ENCODE measurements around the gene AMER3.
A peak's percentile ranks its signal among the peaks of the same experiment; 100 is the strongest.

AMER3 gene

GRCh38 chr2:130786076-130786475, 30.7 kb downstream of the AMER3 start:
- DNase-seq = no peak

DNA sequence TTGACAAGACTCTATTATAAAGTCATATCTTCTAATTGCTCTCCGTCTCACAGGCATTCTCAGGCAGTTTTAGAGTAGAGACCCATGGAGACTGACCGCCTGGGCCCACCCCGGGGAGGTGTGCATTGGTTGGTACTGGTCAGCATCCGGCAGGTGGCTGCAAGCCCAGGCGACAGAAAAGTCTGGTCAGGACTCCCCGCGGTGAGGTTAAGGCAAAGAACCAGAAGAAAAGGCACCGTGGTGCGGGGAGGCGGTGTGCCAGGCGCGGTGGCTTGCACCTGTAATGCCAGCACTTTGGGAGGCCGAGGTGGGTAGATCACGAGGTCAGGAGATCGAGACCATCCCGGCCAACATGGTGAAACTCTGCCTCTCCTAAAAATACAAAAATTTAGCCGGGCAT, 32.5 kb downstream of the AMER3 start:
- no peak for DNase-seq

- no peak for DNase-seq
Measured at GRCh38 chr2:130790312-130790711, 35.0 kb downstream of the AMER3 start.

DNA sequence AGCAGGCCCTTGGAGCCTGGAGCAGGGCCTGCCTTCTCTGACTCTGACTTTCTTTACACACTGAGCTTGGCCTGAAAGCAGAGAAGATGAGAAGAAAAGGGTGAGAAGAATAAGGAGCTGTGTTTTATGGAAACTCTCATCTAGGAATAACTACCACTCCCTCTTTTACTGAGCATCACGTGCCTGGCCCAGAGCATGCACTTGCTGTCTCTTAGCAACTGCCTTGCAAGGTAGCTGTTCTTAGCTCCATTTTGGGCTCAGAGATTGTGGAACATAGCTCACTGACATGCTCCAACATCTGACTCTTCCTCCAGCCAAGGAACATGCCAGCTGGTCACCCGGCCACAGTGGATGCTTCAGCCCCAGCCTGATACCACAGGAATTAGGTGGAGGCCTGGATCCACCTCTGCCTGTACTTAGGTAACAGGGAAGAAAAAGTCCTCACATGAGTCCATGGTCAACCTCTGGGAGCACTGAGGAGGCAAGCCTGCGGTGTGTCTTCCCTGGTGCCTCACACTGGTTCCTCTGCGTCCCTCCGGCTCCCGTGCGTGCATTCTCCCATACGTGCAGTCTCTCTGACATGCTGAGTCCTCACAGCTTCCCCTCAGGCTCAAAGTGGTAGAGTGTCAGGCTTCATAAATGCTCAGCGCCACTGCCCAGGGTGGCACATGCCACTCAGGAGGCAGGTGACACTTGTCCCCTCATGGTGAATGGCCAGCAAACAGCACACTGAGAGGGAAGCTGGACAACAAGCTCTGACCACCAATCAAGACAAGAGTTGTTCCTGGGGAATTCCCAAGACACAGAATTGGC, 35.7 kb downstream of the AMER3 start:
- no peak for DNase-seq

DNA sequence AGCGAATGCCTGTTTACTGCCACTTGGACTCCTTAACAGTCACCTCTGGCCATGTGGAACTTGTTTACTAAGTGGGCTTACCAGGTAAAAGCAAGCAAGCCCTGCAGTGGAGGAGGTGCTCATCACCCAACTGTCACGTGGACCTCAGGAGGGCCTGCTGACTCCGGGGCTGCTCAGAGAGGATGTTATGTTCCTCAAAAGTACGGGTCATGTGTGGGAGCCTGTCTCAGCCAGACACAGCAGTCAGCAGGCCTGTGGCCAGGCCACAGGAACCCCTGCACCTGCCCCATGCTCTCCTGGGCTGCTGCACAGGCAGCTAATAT, 36.2 kb downstream of the AMER3 start:
- DNase-seq = no peak

DNA sequence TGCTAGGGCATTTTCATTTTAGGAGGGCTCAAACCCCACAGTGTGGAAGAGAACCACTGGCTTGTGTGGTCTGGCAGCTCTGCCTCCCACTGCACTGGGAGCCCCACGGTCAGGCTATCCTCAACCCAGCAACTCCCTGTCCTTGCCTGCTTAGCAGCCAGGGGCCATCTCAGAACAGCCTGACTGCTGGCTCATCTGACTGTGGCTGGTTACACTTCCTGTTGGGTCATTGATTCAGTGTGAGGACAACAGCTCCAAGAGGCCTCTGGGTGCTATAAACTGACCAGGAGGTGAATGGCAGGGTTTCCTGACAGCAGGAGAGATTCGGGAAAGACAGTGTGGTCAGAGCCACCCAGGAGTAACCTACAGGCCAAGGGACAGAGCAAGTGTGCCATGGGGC, 40.1 kb downstream of the AMER3 start:
- no peak for DNase-seq

DNA sequence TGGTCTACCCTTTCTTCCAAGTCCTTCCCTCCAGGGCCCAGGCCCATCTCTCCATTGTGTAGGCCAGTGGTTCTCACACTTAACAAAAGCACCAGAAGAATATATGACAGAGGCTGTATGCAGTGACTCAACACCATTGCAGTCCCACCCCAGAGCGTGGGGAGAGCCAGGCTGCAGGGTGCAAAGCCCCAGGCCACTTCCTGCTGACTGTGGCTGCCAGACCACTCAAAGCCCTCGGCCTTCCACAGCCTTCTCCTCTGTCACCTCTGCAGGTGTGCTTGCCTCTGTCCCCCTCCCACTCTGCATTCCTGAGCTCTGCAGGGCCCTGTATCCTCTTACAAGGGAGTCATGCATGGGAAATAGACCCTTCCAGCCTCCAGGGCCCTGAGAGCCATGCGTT, 41.0 kb downstream of the AMER3 start:
- DNase-seq = no peak

DNA sequence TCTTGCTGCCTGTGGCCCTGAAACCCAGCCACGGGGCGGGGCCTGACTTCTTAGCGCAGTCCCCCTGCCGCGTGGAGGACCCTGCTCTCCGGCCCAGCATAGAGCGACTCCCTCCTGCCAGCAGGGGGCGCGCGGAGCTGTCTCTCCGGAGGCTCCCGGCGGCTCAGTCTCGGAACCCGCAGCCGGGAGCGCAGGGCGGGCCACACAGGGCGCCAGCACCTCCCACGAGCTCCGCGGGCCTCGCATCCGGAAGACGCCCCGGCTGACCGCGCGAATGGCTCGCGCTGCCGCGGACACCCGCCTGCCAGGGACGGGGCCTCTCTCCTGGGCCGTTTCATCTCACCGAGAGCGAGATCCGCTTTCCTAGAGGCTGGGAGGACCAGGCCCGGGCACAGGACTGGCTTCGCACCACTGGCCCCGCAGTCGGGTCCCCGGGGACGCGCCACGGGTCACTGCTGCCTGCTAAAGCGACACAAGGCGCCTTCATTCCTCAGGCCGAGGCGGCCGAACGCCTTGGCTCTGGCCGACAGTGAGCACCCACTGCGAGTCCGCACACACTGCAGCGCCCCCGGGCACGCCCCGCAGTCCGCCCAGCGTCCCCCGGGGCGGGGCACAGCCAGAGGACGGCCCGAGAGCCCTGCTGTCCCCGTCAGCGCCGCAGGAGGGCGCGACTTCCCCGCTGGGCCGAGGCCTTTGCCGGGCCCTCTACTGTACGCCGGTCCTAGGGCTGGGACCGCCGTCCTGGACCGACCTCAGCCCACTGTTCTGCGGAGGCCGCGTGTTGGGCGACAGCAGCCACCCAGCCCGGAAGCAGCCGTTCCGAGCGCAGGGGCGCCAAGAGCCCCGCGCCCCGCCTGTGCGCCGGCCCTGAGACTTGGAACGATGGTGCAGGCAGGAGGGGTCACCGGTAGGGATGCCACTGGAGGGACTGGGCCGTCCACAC, 42.4 kb downstream of the AMER3 start:
- peak; percentile 31 for DNase-seq

GRCh38 chr2:130798472-130799218, 43.3 kb downstream of the AMER3 start:
- no peak for DNase-seq

DNA sequence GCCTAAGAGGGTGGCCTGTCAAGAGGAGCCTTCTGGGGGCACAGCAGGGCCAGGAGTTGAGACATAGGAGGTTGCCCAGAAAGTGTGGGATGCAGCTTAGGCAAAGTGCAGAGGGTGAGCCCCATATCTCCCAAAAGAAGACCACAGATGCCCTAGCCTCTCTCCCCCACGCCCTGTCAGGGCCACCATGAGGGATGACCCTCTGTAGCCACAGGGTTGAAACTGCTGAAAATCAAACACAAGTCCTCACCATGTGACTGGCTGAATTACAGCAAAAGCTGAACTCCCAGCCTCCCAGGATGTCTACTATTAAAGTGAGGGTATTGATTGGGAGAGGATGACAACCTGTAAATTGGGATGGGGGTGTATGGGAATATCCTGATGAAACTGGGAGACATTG, 44.0 kb downstream of the AMER3 start:
- DNase-seq = no peak

DNA sequence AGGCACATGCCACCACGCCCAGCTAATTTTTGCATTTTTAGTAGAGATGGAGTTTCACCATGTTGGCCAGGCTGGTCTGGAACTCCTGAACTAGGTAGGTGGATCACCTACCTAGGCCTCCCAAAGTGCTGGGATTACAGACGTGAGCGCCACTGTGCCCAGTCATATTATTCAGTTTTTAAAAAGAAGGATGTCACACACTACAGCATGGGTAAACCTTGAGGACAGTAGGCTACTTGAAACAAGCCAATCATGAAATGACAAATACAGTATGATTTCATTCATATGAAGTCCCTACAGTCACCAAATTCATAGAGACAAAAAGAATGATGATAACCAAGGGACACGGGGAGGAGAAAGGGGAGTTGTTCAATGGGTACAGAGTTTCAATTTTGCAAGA, 50.3 kb downstream of the AMER3 start:
- DNase-seq = no peak

- DNase-seq = peak; percentile 9
Measured at GRCh38 chr2:130806370-130806769, 51.0 kb downstream of the AMER3 start.

- DNase-seq = no peak
Measured at GRCh38 chr2:130807659-130808385, 52.5 kb downstream of the AMER3 start.

GRCh38 chr2:130808482-130809268, 53.3 kb downstream of the AMER3 start:
- DNase-seq = peak; percentile 72

GRCh38 chr2:130810490-130810889, 55.1 kb downstream of the AMER3 start:
- DNase-seq = no peak

GRCh38 chr2:130813722-130814121, 58.4 kb downstream of the AMER3 start:
- no peak for DNase-seq

DNA sequence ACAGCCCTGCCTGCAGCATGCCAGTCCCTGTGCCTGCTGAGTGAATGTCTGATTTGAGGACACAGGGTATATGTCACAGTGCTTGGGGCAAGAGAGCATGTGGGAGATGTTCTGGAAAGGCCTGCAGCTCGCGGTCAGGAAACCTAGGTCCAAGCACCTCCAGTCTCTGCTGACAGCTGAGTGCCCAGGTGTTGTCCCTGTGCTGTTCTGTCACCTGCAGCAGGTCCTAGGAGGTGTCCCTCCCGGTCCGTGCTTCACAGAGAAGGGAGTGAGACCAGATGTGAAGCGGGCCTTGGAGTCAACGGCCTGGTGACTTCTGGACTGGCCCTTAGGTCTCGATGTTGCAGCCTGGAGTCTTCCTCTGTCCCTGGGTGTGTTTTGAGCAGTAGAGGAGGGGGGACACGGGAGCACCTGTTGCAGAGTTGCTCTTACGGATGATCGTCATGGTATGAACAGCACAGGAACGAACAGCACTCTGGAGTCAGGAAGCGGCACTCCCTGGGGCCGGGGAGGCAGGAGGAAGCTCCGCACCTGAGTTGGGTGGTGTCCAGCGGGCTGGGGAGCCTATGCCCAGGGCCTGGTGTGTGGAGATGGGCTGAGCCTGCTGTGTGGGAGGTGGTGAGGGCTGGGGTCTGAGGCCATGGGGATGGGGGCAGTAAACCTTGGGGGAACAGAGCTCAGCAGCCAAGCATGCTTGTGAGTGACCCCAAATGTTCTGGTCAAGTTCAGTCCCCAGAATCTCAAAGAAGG, 59.8 kb downstream of the AMER3 start:
- DNase-seq = no peak
